ENCODE results near the gene MED12L.
"Not testable (repeated sequence)": the region's sequence is repeated elsewhere in the genome, so short reads cannot be mapped to it uniquely, and the experiment has no call there.

Gene MED12L

DNA sequence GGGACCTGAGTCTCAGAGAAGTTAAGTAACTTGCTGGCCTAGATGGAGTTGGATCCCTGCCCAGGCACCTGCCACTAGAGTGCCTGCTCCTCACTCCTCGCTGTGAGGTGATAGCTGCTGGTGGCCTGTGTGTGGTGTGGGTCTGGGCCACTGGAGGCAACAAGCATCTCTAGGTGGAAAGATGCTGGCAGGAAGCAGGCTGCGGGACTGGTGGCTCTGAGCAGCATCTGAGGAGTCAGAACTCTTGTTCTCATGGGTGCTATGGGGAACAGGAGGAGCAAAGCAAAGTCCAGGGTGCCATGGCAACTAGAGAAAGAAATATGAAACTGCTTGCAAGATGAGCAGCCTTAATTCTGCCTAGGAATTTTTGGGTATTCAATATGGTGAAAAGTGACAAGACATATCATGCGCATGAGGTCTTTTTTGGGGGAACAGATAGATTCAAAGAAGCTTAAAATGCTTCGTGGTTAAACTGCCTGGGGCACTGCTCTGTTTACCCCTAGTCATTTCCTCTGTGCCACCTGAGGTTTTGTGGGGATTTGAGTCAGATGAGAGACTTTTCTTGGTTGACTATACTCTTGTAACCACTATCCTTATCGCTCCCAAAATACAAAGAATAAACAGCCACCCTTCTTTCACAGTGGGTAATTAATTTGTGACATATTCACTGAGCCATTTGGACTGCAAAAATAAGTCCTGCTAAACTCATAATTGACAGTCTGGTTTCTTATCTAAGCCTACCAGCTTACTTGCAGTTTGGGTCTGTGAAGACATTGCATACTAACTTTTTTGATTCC is 50.3 kb downstream of the MED12L start:
- no peak for DNase-seq (ENCODE audit: low read depth)

DNA sequence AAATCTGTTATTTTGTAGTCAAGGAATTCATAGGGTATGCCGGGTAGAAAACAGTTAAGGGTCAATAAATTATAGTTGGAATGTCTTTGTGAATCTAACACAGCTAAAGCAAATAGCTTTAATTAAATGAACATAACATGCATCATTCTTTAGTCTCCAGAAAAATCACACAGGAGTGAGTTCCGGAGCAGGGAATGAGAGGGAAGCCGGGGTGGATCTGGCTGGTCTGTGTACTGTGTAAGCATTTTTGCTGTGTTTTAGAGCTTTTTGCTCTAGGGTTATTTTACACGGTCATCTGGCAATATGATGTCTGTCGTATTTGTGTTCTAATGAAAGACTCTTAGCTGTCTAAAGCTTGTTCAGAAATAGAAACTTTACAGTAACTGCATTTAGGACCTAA is 57.5 kb downstream of the MED12L start:
- DNase-seq (ENCODE audit: low read depth), result no peak

DNA sequence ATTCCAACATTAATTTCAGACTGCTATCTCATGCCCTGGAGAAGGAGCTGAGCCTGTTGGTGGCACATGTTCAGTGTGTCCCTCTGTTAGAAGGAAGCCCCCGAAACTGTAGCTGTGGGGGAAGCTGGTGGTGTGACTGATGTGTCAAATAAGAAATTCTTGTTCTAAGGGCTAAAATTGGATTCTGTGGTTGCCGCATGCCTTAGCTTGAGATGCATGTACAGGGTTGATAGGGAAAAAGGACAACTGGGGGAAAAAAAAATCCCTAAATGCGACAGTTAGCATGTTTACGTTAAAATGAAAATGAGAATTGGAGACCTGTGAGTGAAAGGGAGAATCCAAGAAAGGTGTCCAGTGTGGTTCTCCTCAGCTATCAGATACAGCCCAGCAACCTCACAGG is 58.6 kb downstream of the MED12L start:
- no peak for DNase-seq (ENCODE audit: low read depth)

DNA sequence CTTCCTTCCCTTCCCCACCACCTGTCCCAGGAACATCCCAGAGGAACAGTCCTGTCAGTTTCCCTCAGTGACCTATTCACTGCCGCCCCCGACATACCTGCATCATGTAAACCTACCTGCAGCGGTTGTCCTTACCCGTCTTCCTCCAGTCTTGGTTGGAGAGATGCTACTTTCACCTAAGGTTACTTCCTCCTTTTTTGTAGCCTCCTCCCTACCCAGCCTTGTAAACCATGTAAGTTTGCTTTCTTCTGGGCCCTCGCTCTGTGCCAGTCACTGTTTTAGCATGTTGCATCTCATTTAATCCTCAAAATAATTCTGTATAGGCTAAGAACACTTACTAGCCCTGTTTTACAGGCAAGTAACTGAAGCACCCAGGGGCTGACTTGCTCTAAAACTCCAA is 59.3 kb downstream of the MED12L start:
- DNase-seq (ENCODE audit: low read depth), result no peak

DNA sequence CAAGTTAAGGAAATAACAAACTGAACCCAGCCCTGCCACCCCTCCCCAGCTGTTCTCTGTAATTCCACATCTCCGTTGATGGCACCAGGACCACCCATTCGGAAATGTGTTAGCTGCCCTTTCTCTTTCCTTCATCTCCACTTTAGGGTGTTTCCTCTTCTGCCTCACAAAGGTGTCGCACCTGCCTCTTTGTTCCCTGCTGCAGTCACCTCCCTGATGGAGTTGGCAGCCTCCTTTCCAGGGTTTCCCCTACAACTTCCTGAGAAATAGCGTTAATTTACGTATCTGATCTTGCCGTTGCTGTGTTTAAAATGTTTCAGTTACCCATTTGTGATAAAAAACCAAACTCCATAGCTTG is 60.2 kb downstream of the MED12L start:
- DNase-seq (ENCODE audit: low read depth), result no peak

DNA sequence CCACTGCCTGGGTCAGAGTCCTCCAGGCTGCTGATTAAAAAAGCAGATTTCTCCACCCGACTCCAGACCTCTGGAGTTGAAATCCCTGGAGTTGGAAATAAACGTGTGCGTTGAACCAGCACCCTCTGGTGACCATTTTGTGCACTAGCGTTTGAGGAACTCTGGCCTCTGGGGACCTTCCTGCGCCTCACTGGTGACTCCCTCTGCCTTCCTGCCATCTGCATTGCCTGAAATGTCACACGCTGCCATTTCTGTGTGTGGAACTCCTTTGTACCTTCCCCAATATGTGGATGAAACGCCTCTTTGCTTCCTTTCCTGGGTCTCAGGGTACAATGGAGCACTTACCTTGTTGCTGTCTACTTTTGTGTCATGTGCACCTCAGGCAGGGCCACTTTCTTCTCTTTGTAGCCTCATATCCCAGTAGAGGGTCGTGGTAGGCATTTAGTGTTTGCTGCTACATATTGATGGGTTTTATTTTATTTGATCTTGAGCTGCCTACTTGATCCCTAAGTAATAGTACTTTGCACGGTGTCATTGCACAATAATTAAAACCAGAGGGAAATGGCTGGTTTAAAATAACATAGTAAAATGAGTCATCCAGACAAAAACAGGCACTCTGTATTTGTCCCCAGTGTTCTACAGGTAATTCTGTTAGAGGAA is 60.7 kb downstream of the MED12L start:
- DNase-seq (ENCODE audit: low read depth), result no peak

DNA sequence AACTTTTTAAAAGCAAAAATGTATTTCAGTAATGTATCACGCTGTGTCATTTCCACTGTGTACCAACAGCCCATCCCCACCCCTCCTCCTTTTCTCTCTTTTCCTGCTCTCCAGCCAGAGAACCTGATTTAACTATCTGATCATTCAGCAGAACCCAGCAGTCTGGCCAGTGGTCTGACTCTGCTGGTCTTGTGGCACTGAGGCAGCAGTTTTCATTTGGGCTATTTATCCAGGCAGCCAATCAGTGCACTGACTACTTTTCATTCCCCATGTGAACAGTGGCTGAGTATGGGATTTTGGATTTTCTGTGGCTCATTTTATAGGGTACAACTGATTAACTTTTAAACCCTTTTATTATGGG is 61.2 kb downstream of the MED12L start:
- DNase-seq (ENCODE audit: low read depth), result no peak

DNA sequence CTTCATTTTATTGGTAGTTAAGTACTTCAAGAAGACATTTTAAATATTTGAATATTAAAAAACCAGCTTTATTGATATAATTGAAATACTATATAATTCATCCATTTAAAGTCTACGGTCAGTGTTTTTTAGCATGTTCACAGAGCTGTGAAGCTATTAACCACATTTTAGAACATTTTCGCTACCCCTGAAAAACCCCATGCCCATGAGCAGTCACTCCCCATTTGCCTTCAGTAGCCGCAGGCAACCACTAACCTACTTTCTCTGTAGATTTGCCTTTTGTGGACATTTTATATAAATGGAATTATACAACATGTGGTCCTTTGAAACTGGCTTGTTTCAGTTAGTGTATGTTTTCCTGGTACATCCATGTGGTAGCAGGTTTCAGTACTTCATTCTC is 61.8 kb downstream of the MED12L start:
- DNase-seq (ENCODE audit: low read depth), result no peak

DNA sequence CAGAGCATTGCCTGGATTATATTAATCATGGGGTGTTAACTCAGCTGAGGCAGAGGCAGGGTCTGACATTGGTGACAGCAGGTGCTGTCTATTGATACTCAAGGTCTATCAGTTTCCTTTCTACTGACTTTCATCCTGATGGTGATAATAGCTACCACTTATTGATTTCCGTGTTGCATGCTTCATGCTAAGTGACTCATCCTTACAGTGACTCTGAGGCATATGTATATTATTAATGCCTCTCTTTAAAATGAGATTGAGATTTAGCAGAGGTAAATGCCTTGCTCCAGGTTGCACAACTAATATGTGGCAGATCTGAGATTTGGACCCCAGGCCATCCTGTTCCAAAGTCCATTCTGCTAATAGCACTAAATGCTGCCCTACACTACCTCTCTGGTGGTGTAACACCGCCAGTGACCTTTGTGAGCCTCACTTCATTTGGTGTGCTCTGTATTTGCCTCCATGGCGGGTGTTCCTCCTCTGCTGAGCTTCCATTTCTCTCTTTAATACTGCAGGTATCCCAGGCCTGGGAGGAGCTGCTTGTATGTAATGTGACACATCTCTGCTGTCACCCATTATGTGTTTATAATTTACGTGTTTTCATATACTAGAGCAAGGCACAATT is 67.1 kb downstream of the MED12L start:
- no peak for DNase-seq (ENCODE audit: low read depth)

DNA sequence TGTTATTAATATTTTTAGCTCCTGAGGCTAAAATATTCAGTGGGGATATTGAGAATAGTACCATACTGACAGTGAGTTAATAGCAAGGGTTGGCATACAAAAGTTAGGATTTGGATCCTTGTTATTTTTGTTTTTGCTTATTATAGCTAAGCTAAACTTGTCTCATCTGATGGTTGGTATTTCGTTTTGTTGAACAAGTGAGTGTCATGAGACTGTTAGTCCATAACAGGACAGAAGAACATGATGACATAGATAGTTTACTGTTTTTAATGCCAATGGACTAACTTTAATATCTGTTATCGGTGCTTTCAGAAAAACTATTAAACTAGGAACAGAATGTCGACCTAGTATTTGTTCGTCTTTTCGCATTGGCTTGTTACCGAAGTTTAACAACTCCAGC is 69.1 kb downstream of the MED12L start:
- DNase-seq (ENCODE audit: low read depth), result no peak

DNA sequence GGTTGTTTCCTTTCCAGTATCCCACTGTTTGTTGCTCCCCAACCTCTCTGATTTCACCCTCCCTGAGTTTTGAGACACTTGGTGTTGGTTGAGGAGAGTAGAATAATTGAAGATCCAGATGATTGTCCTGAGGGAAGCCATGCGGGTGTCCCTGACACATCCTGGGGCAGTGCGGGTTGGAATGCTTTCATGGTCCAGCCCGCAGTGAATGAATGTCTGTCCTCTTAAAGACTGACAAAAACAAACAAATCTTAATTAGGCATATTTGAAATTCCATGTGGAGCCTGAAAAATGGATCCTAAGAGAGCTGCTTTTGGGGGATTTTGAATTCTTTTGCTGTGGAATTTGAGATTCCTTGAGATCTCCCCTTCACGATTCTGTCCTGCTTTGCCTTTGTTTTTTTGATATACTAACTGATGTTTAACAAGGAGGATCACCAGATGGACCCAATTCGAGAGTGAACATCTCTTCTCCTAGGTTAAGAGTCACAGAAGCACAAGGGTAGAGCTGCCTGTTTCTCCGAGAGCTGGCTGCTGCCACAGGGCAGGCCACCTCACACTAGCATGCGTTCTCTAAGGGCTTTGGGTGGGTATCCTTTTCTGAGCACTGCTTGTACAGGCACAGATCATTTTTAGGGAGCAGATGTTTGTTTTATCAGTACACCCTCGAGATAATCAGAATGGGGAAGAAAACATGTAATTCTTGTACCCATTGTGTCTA is 70.1 kb downstream of the MED12L start:
- DNase-seq (ENCODE audit: low read depth), result no peak

DNA sequence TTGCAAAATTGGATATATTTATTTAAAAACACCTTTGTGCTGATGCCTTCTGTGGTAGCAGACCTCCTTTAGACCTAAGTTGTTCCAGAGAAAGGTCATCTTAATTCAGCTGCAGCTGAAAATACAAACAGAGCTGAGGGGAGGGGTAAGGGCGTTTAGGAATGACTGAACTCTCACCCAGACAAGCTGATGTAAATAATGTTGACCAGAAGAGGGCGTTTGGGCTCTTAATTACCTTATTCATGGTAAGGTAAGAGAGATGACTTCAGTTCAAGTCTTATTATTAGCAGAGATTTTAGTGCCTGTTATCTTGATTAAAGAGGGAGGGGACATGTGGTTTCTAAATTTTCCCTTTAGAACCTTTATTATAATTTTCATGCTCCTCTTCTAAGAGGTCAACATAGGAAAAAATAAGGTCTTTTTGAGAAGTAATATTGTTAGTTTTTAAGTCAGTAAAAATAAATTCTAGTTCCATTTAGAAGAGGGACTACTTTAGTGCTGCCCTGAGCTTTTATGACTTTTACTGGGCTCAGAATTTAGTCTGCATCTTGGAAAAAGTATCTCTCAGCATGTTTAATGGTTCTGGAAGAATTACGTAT is 71.3 kb downstream of the MED12L start:
- no peak for DNase-seq (ENCODE audit: low read depth)

DNA sequence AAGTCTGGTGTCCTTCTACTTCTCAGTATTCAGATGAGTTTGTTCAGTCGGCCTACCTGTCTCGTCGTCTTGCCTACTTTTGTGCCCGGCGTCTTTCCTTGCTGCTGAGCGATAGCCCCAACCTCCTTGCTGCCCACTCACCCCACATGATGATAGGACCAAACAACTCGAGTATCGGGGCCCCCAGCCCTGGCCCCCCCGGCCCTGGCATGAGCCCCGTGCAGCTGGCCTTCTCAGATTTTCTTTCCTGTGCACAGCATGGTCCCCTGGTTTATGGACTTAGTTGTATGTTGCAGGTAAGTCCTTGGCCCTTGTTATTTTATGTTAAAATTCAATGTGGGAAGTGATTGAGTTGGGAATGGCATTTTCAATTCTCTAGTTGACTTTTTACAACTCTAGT is 74.3 kb downstream of the MED12L start:
- no peak for DNase-seq (ENCODE audit: low read depth)

DNA sequence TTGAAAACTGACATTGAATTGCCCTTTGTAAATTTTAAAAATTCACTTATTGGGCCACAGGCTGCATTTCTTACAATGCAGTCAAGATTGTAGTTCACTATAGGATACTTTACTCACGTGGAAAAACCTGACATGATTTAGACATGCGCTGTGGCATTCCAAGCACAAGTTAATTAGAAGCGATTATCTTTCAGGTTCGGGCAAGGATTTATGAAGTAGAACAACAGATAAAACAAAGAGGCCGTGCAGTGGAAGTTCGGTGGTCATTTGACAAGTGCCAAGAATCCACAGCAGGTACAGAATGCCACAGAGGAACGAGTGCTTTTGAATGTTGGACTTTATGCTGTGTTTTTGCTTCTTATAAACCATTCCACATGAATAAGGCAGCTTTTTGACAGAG is 79.8 kb downstream of the MED12L start:
- no peak for DNase-seq (ENCODE audit: low read depth)

DNA sequence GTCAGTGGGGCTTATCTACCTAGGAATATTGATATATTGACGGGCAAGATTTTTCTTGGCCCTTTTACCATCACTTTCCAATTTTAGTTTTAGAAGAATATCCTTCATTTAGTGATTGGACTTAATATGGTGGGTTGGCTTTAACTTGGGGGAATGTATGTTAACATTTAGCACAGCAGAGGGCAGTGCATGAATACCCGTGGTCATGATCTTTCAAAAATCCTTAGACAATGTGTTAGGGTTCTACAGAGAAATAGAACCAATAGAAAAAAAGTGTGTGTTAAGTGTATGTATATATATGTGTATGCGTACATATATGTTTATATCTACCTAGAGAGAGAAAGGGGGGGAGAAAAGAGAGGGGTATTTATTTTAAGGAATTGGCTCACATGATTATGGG is 80.7 kb downstream of the MED12L start:
- no peak for DNase-seq (ENCODE audit: low read depth)

DNA sequence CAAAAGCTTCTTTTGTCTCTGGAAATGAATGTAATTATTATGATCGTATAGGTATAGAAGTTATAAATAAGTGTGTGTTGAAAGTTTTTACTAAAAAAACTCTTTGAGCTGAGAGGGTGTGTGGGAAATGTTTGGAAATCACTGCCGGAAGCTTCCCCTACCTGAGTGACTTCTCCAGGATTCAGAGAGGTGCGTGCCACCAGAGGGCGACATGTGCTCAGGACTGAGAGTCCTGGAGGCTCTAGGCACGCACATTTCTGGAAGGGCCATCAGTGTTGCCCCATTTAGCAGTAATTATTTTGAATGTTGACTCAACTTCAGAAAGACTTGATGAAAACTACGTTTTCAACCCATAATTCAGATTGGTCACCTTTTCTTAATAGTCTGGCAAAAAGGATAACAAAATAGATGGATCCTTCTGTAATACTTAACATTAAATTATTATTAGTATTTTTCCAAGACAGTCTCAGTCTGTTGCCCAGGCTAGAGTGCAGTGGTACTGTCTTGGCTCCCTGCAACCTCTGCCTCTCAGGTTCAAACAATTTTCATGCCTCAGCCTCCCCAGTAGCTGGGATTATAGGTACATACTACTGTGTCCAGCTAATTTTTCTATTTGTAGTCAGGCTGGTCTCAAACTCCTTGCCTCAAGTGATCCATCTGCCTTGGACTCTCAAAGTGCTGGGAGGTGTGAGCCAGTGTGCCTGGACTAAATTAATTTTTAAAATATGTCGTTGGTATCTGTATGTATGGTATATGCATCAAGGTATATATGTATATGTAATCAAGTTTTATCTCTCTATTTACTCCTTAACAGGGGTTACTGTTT is 83.0 kb downstream of the MED12L start:
- no peak for DNase-seq (ENCODE audit: low read depth)

DNA sequence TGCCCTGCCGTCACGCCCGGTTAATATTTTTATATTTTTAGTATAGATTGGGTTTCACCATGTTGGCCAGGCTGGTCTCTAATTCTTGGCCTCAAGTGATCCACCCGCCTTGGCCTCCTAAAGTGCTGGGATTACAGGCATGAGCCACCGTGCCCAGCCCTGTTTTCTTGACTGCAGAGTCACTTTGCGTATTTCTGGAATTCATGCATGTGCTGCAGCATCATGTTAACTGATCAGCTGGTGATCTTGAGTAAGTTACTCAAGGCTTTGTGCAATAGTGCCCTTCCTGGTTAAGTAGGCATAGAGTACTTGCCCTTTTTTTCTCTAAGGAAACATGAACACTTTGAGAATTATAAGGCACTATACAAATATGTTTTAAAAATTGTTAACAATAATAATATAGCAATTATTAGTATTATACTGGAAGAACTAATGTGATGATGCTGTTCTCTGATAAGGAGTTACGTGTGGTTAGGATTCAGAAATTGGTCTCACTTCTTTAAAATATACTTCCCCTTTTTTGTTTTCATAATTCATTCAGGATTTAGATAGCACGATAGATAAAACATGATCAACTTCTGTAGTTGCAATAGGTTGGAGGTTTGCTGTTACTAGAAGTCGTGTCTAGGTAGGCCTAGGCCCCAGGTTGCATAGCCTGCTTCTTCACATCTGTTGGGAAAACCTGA is 83.9 kb downstream of the MED12L start:
- DNase-seq (ENCODE audit: low read depth), result no peak

DNA sequence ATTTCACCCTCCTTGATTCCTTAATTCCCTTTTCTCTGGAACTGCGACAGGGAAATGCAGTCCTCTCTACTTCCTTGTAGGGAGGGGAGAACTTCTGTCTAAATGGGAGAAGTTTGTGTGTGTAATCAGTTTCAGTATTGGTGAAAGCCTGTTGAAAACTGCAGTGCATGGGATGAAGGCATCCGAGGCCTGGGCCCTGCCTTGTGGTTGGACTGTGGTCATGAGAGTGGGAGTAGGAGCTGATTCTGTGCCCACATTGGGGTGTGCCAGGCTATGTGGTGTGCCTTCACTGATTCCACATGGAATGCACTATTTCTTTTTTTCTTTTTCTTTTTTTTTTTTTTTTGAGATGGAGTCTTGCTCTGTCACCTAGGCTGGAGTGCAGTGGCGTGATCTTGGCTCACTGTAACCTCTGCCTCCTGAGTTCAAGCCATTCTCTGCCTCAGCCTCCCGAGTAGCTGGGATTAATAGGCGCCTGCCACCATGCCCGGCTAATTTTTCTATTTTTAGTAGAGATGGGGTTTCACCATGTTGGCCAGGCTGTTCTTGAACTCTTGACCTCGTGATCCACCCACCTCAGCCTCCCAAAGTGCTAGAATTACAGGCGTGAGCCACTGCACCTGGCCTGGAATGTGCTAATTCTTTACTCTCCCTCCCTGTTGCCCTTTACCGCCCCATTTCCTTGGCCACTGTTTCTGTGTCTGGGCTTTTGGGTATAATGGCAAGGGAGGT is 84.7 kb downstream of the MED12L start:
- not testable (repeated sequence) for DNase-seq (ENCODE audit: low read depth)

DNA sequence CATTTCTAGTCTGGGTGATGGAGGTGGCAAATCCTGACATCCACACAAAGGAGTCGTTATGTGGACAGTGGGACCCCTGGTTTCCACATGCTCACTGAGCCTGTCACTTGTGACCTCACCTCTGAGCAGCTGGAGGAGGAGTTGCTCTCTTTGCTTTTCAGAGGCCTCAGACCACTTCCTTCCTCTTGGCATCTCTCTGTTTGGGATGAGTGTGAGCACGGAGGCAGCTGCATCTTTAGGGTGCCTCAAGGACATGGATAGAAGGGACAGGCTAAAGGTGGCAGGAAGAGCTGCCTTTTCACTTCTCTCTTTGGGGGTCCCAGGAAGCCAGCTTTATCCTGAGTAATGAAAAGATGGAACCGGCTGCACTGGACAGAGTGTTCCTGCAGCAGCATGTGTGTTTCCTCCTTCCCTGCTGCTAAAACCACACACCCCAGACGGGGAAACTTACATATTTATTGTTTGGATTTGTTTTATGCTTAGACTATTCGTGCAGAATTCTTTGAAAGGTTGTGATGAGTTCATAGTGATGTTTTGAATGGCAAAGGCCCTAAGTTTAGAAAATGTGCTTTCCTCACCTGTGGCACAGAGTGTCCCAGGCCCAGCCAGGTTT is 85.8 kb downstream of the MED12L start:
- DNase-seq (ENCODE audit: low read depth), result no peak

DNA sequence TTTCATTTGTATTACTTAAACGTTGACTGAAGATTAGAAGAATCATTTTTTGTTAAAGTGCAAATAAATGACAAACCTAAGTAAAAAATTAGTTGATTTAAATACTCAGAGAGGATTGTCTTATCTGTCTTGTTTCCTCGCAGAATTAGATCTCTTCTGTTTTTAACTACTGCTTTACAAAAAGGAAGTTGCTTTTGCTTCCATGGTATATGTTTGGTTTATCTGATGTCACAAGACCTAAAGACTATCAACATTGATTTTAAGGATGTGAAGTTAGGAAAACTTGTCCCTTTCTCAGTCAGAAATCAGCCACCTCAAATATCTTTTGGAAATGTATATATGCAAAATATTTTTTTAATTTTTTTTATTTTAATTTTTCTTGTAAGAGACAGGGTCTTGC is 88.9 kb downstream of the MED12L start:
- no peak for DNase-seq (ENCODE audit: low read depth)
